HG03439 (cell line): ENCODE data around the gene DNPEP.

ENCODE experiments used
- ATAC-seq: cut with Tn5 transposase; IDR thresholded peaks from one replicate; pipeline ENCODE4 v1.9.1; 2021; ENCODE audit warnings: mild to moderate bottlenecking, moderate library complexity; ENCODE audit not compliant: unreplicated experiment

Gene DNPEP

GRCh38 chr2:219368690-219369191 lies 19.0 kb downstream of the DNPEP start:
- no peak for ATAC-seq

GRCh38 chr2:219362524-219363164 lies 25.1 kb downstream of the DNPEP start:
- ATAC-seq, result peak; percentile 69

- ATAC-seq, result no peak
Measured at GRCh38 chr2:219362072-219362471, 25.6 kb downstream of the DNPEP start.

- ATAC-seq, result no peak
Measured at GRCh38 chr2:219358170-219359075, 29.3 kb downstream of the DNPEP start.

- no peak for ATAC-seq
Measured at GRCh38 chr2:219356834-219357233, 30.9 kb downstream of the DNPEP start.

- ATAC-seq, result no peak
Measured at GRCh38 chr2:219354582-219354981, 33.1 kb downstream of the DNPEP start.

- ATAC-seq, result no peak
Measured at GRCh38 chr2:219353129-219353528, 34.6 kb downstream of the DNPEP start.

GRCh38 chr2:219352448-219353023 lies 35.2 kb downstream of the DNPEP start:
- ATAC-seq, result peak; percentile 57

GRCh38 chr2:219350710-219351221 lies 36.9 kb downstream of the DNPEP start:
- ATAC-seq, result no peak

- ATAC-seq, result no peak
Measured at GRCh38 chr2:219350215-219350614, 37.5 kb downstream of the DNPEP start.

GRCh38 chr2:219344751-219345430 lies 42.8 kb downstream of the DNPEP start:
- ATAC-seq, result no peak

- no peak for ATAC-seq
Measured at GRCh38 chr2:219335373-219335786, 52.3 kb downstream of the DNPEP start.

- ATAC-seq, result no peak
Measured at GRCh38 chr2:219334076-219334475, 53.6 kb downstream of the DNPEP start.

- ATAC-seq, result no peak
Measured at GRCh38 chr2:219332542-219332941, 55.2 kb downstream of the DNPEP start, which contains the start of gene RESP18. RESP18 (minus strand) TSS chr2:219332744.

- ATAC-seq, result no peak
Measured at GRCh38 chr2:219331560-219332213, 56.0 kb downstream of the DNPEP start.

GRCh38 chr2:219327719-219328118 lies 60.0 kb downstream of the DNPEP start:
- no peak for ATAC-seq

GRCh38 chr2:219325657-219326315 lies 61.9 kb downstream of the DNPEP start:
- no peak for ATAC-seq

- ATAC-seq, result no peak
Measured at GRCh38 chr2:219325136-219325535, 62.6 kb downstream of the DNPEP start.

- no peak for ATAC-seq
Measured at GRCh38 chr2:219323434-219323833, 64.3 kb downstream of the DNPEP start.
